Transverse colon (tissue), 4 donors: Measurements from ENCODE around the gene MED29.

Experiments
- CTCF ChIP-seq, 5 experiments: fragments of 200-600 bp in 3 of 5; fragments of 450-650 bp in 2 of 5; sonication (generic) in 3 of 5; IDR thresholded peaks; 1 replicate in 2 of 5; 2 replicates in 3 of 5; pipeline ENCODE4 v1.5.1; 2016 to 2017; ENCODE audit warnings: antibody characterized with exemption in 5 of 5, inconsistent platforms in 3 of 5, mild to moderate bottlenecking in 2 of 5, moderate library complexity in 1 of 5
- POLR2AphosphoS5 ChIP-seq, 3 donors: sonication (generic); formaldehyde crosslinking; IDR thresholded peaks; one replicate each; pipeline ENCODE4 v1.6.1; 2016; ENCODE audit warnings: antibody characterized with exemption in 3 of 3

- TF ChIP-seq CTCF (IDR thresholded peaks at IDR 0.05) (no peak), POLR2AphosphoS5 (IDR thresholded peaks at IDR 0.05) (no peak)
Observed at GRCh38 chr19:39363901-39364457, 27.2 kb upstream of the MED29 start.
